CD4-positive, alpha-beta T cell treated with Interleukin-17A for 1 hour (primary cell): Measurements from ENCODE around the gene BHLHE40.
"Not testable (repeated sequence)": the region's sequence is repeated elsewhere in the genome, so short reads cannot be mapped to it uniquely, and the experiment has no call there.

Source experiments
- DNase-seq: peaks from one replicate; pipeline ENCODE4 v3.0.0-alpha.2; 2020

The BHLHE40 gene

DNA sequence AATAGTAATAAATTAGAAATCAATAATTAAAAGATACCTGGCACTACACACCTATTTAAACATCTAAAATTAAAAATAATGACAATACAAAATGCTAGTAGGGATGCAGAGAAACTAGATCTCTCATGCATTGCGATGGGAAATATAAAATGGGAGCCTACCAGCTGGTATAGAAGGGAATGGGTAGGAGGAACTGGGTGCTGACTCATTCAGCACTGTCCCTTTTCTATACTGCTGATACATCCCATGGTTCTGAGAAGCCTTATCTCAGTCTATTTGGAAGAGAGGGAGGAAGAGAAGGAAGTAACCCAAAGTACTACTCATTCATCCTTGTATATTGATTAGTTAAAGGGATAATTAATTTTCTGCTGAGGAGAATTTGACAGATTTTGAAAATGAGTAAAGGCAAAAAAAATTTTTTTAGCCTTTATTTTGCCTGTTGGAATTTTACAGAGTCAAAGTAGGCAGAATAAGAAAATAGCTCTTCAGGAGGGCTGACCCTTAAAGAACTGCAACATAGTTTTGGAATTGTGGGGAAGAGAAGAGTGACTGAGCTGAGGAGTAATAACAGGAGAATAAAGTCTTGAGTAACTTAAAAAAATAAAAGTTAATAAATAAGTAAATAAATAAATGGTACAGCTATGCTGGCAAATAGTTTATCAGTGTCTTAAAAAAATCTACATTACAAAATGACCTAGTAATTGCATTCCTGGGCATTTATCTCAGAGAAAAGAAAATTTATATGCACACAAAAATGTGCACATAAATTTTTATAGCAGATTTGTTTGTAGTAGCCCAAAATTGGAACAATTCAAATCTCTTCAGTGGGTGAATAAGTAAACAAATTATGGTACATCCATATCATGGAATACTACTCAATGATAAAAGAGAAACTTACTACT lies 15.3 kb upstream of the BHLHE40 start:
- DNase-seq, result no peak

DNA sequence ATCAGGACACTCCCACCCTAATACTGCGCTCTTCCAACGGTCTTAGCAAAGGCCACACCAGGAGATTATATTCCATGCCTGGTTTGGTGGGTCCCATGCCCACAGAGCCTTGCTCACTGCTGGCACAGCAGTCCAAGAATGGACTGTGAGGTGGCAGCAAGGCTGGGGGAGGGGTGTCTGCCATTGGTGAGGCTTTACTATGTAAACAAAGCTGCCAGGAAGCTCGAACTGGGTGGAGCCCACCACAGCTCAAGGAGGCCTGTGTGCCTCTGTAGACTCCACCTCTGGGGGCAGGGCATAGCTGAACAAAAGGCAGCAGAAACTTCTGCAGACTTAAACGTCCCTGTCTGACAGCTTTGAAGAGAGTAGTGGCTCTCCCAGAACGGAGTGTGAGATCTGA lies 13.2 kb upstream of the BHLHE40 start:
- peak; percentile 54 for DNase-seq

DNA sequence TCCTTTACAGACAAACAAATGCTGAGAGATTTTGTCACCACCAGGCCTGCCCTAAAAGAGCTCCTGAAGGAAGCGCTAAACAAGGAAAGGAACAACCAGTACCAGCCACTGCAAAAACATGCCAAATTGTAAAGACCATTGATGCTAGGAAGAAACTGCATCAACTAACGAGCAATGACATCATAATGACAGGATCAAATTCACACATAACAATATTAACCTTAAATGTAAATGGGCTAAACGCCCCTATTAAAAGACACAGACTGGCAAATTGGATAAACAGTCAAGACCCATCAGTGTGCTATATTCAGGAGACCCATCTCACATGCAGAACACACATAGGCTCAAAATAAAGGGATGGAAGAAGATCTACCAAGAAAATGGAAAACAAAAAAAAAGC lies 11.6 kb upstream of the BHLHE40 start:
- not testable (repeated sequence) for DNase-seq

DNA sequence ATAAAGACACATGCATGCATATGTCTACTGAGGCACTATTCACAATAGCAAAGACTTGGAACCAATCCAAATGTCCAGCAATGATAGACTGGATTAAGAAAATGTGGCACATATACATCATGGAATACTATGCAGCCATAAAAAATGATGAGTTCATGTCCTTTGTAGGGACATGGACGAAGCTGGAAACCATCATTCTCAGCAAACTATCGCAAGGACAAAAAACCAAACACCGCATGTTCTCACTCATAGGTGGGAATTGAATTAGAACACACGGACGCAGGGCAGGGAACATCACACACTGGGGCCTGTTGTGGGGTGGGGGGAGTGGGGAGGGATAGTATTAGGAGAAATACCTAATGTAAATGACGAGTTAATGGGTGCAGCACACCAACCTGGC lies 7.8 kb upstream of the BHLHE40 start:
- DNase-seq, result not testable (repeated sequence)

DNA sequence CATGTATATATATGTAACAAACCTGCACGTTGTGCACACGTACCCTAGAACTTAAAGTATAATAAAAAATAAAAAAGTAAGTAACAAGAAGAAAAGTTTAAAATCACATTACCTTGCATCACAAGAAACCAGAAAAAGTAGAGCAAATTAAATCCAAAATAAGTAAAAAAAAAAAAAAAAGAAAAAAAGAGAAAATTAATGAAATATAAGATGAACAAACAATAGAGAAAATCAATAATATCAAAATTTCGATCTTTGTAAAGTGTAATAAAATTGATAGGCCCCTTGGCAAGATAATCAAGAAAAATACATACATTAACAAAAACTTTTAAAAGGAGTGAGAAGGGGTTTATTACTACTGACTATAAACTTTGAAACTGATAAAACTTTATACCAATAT lies 7.4 kb upstream of the BHLHE40 start:
- no peak for DNase-seq

DNA sequence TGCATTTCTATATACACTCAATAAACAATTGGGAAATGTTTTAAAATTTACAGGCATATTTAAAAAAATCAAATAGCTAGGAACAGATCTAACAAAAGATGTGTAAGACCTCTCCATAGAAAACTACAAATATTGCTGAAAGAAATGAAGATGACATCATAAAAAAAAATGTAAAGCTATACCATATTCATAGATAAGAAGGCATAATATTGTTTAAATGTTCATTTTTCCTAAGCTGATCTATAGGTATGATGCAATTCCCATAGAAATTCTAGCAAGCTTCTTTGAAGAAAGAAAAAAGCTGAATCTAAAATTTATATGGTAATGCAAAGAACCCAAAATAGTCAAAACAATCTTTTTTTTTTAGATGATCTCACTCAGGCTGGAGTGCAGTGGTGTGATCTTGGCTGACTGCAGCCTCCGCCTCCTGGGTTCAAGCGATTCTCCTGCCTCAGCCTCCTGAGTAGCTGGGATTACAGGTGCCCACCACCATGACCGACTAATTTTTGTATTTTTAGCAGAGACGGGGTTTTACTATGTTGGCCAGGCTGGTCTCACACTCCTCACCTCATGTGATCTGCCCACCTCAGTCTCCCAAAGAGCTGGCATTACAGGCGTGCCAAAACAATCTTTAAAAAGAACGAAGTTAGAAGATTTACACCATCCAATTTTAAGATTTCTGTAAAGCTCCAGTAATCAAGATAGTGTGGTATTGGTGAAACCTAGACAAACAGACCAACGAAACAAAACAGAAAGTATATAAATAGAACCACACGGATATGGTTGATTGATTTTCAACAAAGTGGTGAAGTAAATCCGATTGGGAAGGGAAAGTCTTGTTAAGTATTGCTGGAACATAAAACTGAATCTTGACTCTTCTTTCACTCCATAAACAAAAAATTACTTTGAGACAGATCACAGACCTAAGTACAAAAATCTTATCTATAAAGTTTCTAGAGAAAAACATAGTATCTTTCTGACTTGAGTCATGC lies 6.3 kb upstream of the BHLHE40 start:
- DNase-seq, result no peak

DNA sequence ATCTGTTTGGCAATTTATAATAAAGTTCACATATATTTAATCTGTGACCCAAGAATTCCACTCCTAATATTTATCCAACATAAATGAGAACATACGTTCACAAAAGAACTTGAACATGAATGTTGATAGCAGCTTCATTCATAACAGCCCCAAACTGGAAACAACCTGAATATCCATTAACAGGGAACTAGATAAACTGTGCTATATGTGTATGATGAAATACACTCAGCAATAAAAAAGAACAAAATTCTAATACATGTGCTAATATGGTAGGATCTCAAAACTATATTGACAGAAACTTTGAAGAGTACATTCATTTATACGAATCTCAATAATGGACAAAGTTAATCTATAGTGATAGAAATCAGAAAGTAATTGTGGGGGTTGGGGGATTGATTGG lies 5.1 kb upstream of the BHLHE40 start:
- DNase-seq, result no peak

DNA sequence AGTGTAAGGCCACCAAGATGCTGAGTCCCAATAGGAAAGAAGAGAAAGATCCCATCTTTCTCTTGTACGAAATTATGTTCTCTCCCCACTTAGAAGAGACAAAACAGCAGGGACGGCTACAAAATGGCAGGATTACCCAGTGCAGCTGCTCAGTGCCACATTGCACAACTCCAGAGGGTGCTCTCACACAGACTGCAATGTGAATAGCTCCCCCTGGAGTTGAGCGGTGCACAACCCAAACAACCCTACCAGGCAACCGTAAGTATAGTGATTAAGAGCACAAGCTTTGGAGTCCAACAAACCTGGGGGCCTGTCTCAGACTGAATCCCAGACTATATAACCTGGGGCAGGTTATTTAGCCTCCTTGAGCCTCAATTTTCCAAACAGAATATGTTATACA lies 3.1 kb upstream of the BHLHE40 start:
- DNase-seq, result peak; percentile 66

DNA sequence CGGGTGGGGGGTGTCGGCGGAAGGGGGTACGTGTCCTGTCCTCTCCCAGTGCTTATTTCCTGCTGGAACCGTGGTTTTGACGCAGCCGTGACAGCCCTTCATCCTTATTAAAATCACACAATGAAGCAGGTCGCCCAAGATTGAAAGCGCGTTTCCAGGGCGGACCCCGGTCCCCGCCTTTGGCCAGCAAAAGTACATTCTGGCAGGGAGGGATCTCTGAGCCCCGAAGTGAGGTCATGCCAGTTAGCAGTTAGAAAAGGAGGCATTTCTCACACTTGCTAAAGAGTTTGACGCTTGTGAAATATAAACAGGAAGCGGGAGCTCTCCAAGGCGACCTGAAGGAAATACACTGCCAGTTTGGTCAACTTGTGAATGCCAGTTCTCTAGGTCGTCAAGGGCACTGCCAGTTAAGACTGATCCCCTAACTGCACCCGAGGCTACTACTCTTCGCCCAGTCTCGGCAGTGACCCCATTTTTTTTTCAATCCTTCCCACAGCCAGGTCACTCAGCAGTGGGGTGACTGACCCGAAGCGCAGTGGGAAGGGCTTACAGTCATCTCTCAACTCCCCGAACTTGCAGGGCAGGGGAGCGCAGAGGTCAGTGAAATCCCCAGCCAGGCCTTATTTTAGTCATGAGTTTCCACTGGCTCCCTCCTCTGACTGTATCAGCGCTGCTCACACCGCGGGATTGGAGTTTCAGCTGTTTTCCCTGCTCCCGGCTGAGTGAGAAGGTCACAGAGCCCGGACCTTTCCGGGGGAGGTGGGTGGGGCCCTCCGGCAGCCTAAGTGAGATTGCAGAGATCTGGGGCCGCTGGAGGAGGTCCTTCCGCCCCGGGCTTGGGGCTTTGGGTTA lies 2.0 kb upstream of the BHLHE40 start:
- peak; percentile 86 for DNase-seq

DNA sequence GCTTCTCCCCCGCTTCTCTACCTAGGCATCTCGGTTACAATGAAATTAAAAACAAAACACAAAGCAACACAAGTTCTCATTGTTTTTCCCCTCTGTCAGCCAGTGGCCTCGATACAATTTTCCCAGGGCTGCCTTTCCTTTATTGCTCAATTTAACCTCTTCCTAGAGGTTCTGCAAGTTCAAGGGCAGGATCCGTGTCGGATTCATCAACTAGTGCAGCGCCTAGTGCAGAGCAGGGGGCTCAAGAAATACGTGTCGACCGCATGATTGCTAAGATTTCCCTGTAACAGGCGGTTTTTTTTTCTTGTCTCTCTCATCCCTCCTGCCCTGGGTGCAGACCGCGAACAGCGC lies 1.4 kb upstream of the BHLHE40 start:
- peak; percentile 65 for DNase-seq

DNA sequence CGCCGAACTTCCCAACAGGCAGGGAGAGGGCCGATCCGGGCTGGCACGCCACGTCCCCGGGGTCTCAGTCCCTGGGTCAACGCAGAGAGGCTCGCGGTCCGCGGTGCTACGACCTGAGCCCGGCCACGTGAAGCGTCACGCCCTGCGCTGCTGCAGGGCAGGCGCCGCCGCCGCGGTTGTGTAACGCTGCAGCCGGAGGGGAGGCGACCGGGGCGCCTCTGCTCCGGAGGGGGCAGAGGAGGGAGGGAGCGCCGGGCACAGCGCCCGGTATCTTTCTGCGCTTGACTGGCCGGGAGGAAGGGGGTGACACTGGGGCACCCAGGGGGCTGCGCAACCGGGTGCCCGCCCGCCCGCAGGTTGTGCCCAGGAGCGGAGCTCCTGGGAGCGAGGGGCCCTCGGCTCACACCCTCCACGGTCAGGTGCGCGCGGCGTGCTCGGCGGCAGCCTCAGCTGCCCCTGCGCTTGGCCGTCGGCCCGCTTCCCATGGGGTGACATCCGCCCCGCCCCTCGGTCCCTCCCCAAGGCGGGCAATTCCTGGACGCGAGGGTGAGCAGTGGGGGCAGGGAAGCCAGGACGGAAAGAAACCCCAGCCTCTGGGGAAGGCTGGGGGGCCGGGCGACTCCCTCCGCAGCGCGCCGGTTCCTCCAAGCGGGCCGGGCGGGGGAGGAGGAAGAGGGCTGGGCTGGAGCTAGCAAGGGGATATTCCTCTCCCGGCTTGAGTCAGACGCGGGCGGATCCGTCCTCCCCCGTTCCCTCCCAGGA lies 852 bp upstream of the BHLHE40 start:
- DNase-seq, result peak; percentile 85

DNA sequence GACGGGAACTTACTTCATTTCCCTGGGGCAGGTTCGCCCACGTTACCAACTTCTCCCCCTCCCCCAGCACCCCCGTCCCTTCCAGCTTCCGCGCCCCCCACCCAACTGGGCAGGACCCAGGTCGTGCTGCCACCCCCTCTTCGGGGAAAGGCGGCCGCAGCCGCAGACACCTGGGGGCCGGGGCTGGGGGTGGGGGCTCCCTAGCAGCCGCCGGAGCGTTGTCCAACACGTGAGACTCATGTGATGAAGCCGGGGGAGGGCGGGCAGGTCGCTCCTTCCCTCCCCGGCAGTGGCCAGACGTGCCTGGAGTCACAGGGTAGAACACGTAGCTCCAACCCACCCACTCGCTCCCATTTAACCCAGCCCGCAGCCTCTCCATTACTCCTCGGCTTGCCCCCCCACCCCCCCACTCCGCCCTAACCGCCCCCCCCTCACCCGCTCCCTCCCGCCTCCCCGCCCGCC lies 240 bp upstream of the BHLHE40 start:
- DNase-seq, result peak; percentile 93

DNA sequence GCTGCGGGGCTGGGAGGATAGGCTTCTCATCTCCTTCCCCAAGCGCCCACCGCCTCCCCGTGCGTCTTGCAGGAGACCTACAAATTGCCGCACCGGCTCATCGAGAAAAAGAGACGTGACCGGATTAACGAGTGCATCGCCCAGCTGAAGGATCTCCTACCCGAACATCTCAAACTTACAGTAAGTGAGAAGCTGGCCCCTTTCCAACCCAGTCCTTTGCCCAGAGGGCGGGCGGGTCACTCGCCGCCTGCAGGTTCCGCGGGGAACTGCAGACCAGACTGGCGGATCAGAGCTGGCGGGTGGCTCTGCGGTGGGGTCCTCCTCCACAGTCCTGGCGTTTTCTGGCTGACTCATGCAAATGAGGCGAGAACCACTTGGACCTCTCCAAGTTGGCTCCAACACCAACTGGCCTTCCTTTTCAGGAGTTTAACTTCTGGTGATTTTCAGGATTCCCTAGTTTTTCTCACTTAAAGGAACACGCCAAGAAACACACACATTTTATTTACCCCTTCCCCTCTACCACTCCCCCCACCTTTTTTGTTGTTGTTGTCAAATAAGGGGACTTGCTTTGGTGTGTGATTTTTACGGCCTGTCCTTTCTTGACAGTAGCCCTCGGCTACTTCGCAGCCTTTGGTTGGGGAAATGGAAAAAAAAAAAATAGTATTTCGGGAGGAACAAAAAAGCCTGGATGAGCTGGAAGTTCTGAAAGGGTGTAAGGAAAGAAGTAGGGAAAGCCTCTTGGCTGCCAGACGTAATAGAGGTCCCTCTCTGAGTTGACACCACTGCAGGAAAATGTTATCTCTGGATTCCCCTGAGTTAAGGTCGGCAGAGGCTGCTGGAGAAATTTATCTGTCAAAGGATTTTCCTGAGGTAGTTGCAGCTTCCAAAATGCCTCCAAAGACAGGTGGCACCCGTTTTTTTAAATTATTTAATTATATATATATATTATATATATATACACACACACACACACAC lies 1.3 kb downstream of the BHLHE40 start:
- peak; percentile 92 for DNase-seq

DNA sequence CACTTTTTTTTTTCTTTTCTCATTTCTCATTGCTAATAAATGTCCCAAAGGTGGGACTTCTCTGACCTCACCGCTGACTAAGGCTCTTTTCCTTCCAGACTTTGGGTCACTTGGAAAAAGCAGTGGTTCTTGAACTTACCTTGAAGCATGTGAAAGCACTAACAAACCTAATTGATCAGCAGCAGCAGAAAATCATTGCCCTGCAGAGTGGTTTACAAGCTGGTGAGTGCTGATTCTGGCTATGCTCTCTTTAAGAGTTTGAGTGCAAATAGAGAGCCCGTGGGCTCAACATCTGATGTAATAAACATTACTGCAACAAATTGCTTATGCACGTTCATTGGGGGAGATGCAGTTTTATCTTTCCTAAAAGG lies 2.0 kb downstream of the BHLHE40 start:
- DNase-seq, result no peak

DNA sequence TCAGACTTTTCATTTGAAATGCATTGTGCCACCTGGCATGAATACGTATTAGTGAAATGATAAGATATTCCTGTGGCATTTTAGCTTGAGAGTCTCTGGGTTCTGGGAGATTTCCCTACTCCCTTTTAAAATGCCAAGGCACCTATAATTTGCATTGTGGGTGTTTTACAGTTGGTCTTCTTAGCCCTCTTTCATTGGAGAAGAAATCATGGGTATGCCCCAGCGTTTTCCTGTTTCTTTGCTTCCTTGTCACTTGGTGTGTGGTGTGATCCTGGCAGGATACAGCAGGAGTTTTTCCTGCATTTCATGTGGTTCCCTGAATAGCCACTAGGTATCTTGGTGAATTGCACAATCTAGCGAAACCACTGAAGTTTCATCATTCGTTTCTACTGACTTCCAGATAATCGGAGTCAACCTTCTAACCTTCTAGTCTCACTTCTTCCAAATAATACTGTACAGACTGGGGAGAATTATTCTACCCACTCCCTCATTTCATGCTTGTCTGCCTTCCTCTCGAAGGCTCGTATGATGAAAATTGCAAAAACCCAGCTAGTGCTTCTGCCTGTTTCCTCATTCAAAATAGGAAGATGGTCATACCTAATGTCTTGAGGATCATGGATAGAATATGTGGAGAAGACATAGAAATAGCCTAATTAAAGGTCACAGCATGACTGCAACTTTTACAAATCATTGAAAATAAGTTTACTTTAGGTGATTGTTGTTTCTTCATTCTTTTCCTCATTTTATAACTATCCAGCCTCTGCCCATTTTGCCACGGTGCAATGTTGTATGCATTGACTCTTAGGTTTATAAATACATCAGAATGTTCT lies 2.6 kb downstream of the BHLHE40 start:
- no peak for DNase-seq

DNA sequence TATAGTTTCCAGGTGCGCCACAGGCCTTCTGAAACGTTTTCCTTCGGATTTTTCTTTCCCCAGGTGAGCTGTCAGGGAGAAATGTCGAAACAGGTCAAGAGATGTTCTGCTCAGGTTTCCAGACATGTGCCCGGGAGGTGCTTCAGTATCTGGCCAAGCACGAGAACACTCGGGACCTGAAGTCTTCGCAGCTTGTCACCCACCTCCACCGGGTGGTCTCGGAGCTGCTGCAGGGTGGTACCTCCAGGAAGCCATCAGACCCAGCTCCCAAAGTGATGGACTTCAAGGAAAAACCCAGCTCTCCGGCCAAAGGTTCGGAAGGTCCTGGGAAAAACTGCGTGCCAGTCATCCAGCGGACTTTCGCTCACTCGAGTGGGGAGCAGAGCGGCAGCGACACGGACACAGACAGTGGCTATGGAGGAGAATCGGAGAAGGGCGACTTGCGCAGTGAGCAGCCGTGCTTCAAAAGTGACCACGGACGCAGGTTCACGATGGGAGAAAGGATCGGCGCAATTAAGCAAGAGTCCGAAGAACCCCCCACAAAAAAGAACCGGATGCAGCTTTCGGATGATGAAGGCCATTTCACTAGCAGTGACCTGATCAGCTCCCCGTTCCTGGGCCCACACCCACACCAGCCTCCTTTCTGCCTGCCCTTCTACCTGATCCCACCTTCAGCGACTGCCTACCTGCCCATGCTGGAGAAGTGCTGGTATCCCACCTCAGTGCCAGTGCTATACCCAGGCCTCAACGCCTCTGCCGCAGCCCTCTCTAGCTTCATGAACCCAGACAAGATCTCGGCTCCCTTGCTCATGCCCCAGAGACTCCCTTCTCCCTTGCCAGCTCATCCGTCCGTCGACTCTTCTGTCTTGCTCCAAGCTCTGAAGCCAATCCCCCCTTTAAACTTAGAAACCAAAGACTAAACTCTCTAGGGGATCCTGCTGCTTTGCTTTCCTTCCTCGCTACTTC lies 3.8 kb downstream of the BHLHE40 start:
- DNase-seq, result no peak

DNA sequence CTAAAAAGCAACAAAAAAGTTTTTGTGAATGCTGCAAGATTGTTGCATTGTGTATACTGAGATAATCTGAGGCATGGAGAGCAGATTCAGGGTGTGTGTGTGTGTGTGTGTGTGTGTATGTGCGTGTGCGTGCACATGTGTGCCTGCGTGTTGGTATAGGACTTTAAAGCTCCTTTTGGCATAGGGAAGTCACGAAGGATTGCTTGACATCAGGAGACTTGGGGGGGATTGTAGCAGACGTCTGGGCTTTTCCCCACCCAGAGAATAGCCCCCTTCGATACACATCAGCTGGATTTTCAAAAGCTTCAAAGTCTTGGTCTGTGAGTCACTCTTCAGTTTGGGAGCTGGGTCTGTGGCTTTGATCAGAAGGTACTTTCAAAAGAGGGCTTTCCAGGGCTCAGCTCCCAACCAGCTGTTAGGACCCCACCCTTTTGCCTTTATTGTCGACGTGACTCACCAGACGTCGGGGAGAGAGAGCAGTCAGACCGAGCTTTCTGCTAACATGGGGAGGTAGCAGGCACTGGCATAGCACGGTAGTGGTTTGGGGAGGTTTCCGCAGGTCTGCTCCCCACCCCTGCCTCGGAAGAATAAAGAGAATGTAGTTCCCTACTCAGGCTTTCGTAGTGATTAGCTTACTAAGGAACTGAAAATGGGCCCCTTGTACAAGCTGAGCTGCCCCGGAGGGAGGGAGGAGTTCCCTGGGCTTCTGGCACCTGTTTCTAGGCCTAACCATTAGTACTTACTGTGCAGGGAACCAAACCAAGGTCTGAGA lies 4.7 kb downstream of the BHLHE40 start:
- DNase-seq, result peak; percentile 88

DNA sequence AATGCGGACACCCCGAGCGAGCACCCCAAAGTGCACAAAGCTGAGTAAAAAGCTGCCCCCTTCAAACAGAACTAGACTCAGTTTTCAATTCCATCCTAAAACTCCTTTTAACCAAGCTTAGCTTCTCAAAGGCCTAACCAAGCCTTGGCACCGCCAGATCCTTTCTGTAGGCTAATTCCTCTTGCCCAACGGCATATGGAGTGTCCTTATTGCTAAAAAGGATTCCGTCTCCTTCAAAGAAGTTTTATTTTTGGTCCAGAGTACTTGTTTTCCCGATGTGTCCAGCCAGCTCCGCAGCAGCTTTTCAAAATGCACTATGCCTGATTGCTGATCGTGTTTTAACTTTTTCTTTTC lies 5.3 kb downstream of the BHLHE40 start:
- no peak for DNase-seq
